ENCODE measurements around the gene RAB31. TPM values are rescaled to one million over a fixed set of nuclear protein-coding genes. Genes with fewer than 3 reads are reported as not detected.

RAB31 gene
- total RNA-seq, 4 donors from 2014 or later = 13.1 to 18.4 (median 16.9) TPM

- in situ Hi-C loops (cut with MboI; ENCODE audit: low pct_ligation_motif_present in 1 of 4, low pct_unique_long_range_greater_than_20kb in 1 of 4, low sequenced_read_pairs in 3 of 4) = loop anchor here in 1 of 4 donors (25.0 kb wide), 1 partner anchor 298 kb away; the partner anchor contains the start of gene PPP4R1
- intact Hi-C loops (cut with DNase I; ENCODE audit: low total_unique reads) = loop anchor here (10.0 kb wide), 1 partner anchor 56 kb away; no protein-coding TSS in a partner anchor
- Histone ChIP-seq H3K27me3 (no peaks in the 10 kb centered on the region), H3K4me1 (peaks cover 0 to 8% (median 5%) of the 10 kb centered on the region in 4 donors), H3K36me3 (no peaks in the 10 kb centered on the region), H3K27ac (no peak overlapping the region), H3K4me3 (no peak overlapping the region), H3K9me3 (no peaks in the 10 kb centered on the region)
- WGBS, 2 donors (ENCODE audit: low coverage in 1 of 2) = 86 to 90% methylated on average over 2 of the region's 2 CpGs
- no peak for DNase-seq
- TF ChIP-seq EP300 (IDR thresholded peaks at IDR 0.05; ENCODE audit: low read depth) (no peak), POLR2AphosphoS5 (IDR thresholded peaks at IDR 0.05) (no peak), CTCF (IDR thresholded peaks at IDR 0.05) (no peak), POLR2A (IDR thresholded peaks at IDR 0.05) (no peak)
Measured at GRCh38 chr18:9910661-9911060, 202.6 kb downstream of the RAB31 start.

- in situ Hi-C loops (cut with MboI; ENCODE audit: low pct_ligation_motif_present in 1 of 4, low pct_unique_long_range_greater_than_20kb in 1 of 4, low sequenced_read_pairs in 3 of 4) (loop anchor here in 1 of 4 donors (25.0 kb wide), 1 partner anchor 299 kb away; the partner anchor contains the start of gene PPP4R1), intact Hi-C loops (cut with DNase I; ENCODE audit: low total_unique reads) (loop anchor here (10.0 kb wide), 1 partner anchor 56 kb away; no protein-coding TSS in a partner anchor)
- H3K27ac ChIP-seq = no peak overlapping the region
- 83 to 93% methylated on average over 2 to 5 of the region's 5 CpGs for WGBS, 2 donors (ENCODE audit: low coverage in 1 of 2)
- TF ChIP-seq POLR2A (IDR thresholded peaks at IDR 0.05) = no peak
- TF ChIP-seq POLR2AphosphoS5 (IDR thresholded peaks at IDR 0.05) = no peak
- TF ChIP-seq EP300 (IDR thresholded peaks at IDR 0.05; ENCODE audit: low read depth) = no peak
- TF ChIP-seq CTCF (IDR thresholded peaks at IDR 0.05) = no peak
- peaks cover 0 to 14% (median 10%) of the 10 kb centered on the region in 4 donors for H3K4me1 ChIP-seq
- H3K27me3 ChIP-seq = no peaks in the 10 kb centered on the region
- H3K9me3 ChIP-seq = no peaks in the 10 kb centered on the region
- no peak for DNase-seq
- no peak overlapping the region for H3K4me3 ChIP-seq
- no peaks in the 10 kb centered on the region for H3K36me3 ChIP-seq
Measured at GRCh38 chr18:9911226-9911625, 203.1 kb downstream of the RAB31 start.

Small RNA genes within 50 kb of the gene (small RNA-seq; reads per million reads assigned to genes)
- 0 reads per million in 4 donors for gene RN7SL862P
- 0 reads per million in 4 donors for gene RNA5SP449

Other genes starting within 250 kb of the RAB31 start
- 10 to 100 TPM; 34.2 to 93.3 (median 70.6) TPM for gene RALBP1, start 232.8 kb upstream of the RAB31 start, total RNA-seq
- gene PPP4R1, start 93.7 kb upstream of the RAB31 start, total RNA-seq = 100 to 1,000 TPM in 1 of 4 donors, 10 to 100 TPM in 3; 46.0 to 163 (median 79.2) TPM
- under 1 TPM in 1 of 4 donors, not detected in 3; 0.27 TPM for gene TXNDC2, start 177.7 kb downstream of the RAB31 start, total RNA-seq
- 100 to 1,000 TPM; 110 to 322 (median 213) TPM for gene VAPA, start 205.7 kb downstream of the RAB31 start, total RNA-seq